ENCODE results near the gene DHRS7B.

- TF ChIP-seq, protein P1, sequence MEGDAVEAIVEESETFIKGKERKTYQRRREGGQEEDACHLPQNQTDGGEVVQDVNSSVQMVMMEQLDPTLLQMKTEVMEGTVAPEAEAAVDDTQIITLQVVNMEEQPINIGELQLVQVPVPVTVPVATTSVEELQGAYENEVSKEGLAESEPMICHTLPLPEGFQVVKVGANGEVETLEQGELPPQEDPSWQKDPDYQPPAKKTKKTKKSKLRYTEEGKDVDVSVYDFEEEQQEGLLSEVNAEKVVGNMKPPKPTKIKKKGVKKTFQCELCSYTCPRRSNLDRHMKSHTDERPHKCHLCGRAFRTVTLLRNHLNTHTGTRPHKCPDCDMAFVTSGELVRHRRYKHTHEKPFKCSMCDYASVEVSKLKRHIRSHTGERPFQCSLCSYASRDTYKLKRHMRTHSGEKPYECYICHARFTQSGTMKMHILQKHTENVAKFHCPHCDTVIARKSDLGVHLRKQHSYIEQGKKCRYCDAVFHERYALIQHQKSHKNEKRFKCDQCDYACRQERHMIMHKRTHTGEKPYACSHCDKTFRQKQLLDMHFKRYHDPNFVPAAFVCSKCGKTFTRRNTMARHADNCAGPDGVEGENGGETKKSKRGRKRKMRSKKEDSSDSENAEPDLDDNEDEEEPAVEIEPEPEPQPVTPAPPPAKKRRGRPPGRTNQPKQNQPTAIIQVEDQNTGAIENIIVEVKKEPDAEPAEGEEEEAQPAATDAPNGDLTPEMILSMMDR (IDR thresholded peaks at IDR 0.05), result no peak
- no peak for TF ChIP-seq ZFX (IDR thresholded peaks at IDR 0.05; ENCODE audit: borderline replicate concordance)
These were observed 50.1 kb downstream of the DHRS7B start for GRCh38 chr17:21176773-21177395.

All from 22Rv1 (cell line).